Endothelial cell of umbilical vein (primary cell): ENCODE results near the gene CHL1.

Source experiments
- POLR2A ChIP-seq: IDR thresholded peaks from 2 replicates; pipeline ENCODE4 v1.6.1; 2012; ENCODE audit warnings: low read depth, mild to moderate bottlenecking, control low read depth, low read length
- POLR2AphosphoS5 ChIP-seq: IDR thresholded peaks from 2 replicates; pipeline ENCODE4 v1.6.1; 2012; ENCODE audit warnings: low read depth, mild to moderate bottlenecking, control low read depth, low read length, moderate library complexity; ENCODE audit not compliant: insufficient read depth

DNA sequence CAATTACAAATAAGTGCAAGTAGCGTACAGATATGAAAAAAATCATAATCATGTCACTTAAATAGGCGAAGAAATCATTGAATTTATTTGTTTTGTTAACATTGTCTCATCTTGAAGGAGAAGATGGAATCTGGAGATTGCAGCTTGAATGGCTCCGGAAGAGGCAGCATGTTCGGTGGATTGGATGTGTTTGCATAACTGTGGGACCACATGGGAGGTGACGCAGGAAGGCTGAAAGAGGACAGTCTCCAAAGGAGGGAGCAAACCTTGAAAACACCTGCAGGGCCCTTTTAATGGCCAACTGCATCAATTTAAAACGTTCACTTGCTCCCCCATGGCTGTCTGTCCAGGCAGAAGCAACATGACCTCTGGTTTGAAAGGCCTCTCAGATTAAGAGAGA is 61.3 kb downstream of the CHL1 start:
- TF ChIP-seq POLR2A: no peak
- no peak for TF ChIP-seq POLR2AphosphoS5
